Stomach (tissue), 4 donors: Measurements from ENCODE around the gene SUCLG2.

ENCODE experiments used
- CTCF ChIP-seq, 7 experiments: fragments of 450-650 bp in 4 of 7; fragments of 200-600 bp in 3 of 7; sonication (generic) in 3 of 7; IDR thresholded peaks; one replicate each; pipeline ENCODE4 v1.5.1; 2016 to 2019; ENCODE audit warnings: antibody characterized with exemption in 7 of 7, control low read depth in 2 of 7, mild to moderate bottlenecking in 1 of 7
- EP300 ChIP-seq: sonication (generic); formaldehyde crosslinking; IDR thresholded peaks from one replicate; pipeline ENCODE4 v1.6.1; 2017; ENCODE audit warnings: antibody characterized with exemption
- POLR2A ChIP-seq, 4 donors: fragments of 450-650 bp; IDR thresholded peaks; one replicate each; pipeline ENCODE4 v1.6.1; 2016; ENCODE audit warnings: antibody characterized with exemption in 4 of 4, control low read depth in 2 of 4, mild to moderate bottlenecking in 1 of 4, moderate library complexity in 1 of 4
- POLR2AphosphoS5 ChIP-seq, 3 donors: sonication (generic); formaldehyde crosslinking; IDR thresholded peaks; one replicate each; pipeline ENCODE4 v1.6.1; 2016; ENCODE audit warnings: antibody characterized with exemption in 3 of 3

- TF ChIP-seq CTCF (IDR thresholded peaks at IDR 0.05) (no peak), EP300 (no peak), POLR2AphosphoS5 (IDR thresholded peaks at IDR 0.05) (no peak), POLR2A (IDR thresholded peaks at IDR 0.05) (no peak)
These were observed 293.1 kb downstream of the SUCLG2 start for GRCh38 chr3:67361323-67361722.
